H9 (cell line): ENCODE results near the gene SDK2. TPM values are rescaled to one million over a fixed set of nuclear protein-coding genes. Genes with fewer than 3 reads are reported as not detected.

Source experiments
- DNase-seq: peaks from one replicate; pipeline ENCODE4 v3.0.0-alpha.2; 2017
- H2AFZ ChIP-seq: one replicate; pipeline ENCODE4 v1.6.1; 2013; ENCODE audit warnings: mild to moderate bottlenecking, low read length, control low read depth, moderate library complexity
- H2AK5ac ChIP-seq: 2 replicates; pipeline ENCODE4 v1.6.1; 2013; ENCODE audit warnings: low read length, control low read depth, mixed read lengths; ENCODE audit not compliant: insufficient read length
- H2BK120ac ChIP-seq: one replicate; pipeline ENCODE4 v1.6.1; 2013; ENCODE audit warnings: low read depth, mild to moderate bottlenecking, low read length, control low read depth, inconsistent platforms; ENCODE audit not compliant: poor library complexity, severe bottlenecking
- H2BK12ac ChIP-seq: 2 replicates; pipeline ENCODE4 v1.6.1; 2013; ENCODE audit warnings: low read length, control low read depth, mixed read lengths, low read depth; ENCODE audit not compliant: insufficient read length
- H2BK15ac ChIP-seq: 2 replicates; pipeline ENCODE4 v1.6.1; 2013; ENCODE audit warnings: low read depth, low read length, control low read depth
- H2BK20ac ChIP-seq: one replicate; pipeline ENCODE4 v1.6.1; 2013; ENCODE audit warnings: low read depth, mild to moderate bottlenecking, low read length, control low read depth, inconsistent platforms; ENCODE audit not compliant: poor library complexity, severe bottlenecking
- H2BK5ac ChIP-seq: 2 replicates; pipeline ENCODE4 v1.6.1; 2013; ENCODE audit warnings: low read length, control low read depth, mixed read lengths; ENCODE audit not compliant: insufficient read length
- H3K14ac ChIP-seq: 2 replicates; pipeline ENCODE4 v1.6.1; 2013; ENCODE audit warnings: low read length, control low read depth; ENCODE audit not compliant: insufficient read depth
- H3K18ac ChIP-seq: 2 replicates; pipeline ENCODE4 v1.6.1; 2013; ENCODE audit warnings: low read depth, mild to moderate bottlenecking, mixed read lengths, low read length, control low read depth; ENCODE audit not compliant: insufficient read length
- H3K23ac ChIP-seq: 2 replicates; pipeline ENCODE4 v1.6.1; 2013; ENCODE audit warnings: low read length, control low read depth, mixed read lengths, low read depth; ENCODE audit not compliant: insufficient read length
- H3K23me2 ChIP-seq: 2 replicates; pipeline ENCODE4 v1.6.1; 2013; ENCODE audit warnings: low read depth, mild to moderate bottlenecking, mixed read lengths, low read length, control low read depth; ENCODE audit not compliant: insufficient read length, poor library complexity, severe bottlenecking
- H3K27ac ChIP-seq: 2 replicates; pipeline ENCODE4 v1.5.1; 2013; ENCODE audit warnings: low read length, control low read depth, mixed read lengths, low read depth; ENCODE audit not compliant: insufficient read length
- H3K27me3 ChIP-seq: 2 replicates; pipeline ENCODE4 v1.6.1; 2013; ENCODE audit warnings: low read length, control low read depth, inconsistent platforms; ENCODE audit not compliant: insufficient read depth
- H3K4ac ChIP-seq: 2 replicates; pipeline ENCODE4 v1.6.1; 2013; ENCODE audit warnings: low read depth, mild to moderate bottlenecking, control low read depth, inconsistent platforms, low read length, moderate library complexity
- H3K4me1 ChIP-seq: 2 replicates; pipeline ENCODE4 v1.6.1; 2013; ENCODE audit warnings: low read length, control low read depth, inconsistent platforms; ENCODE audit not compliant: insufficient read depth
- H3K4me2 ChIP-seq: 2 replicates; pipeline ENCODE4 v1.6.1; 2013; ENCODE audit warnings: low read length, control low read depth, mixed read lengths; ENCODE audit not compliant: insufficient read length, insufficient read depth
- H3K56ac ChIP-seq: 2 replicates; pipeline ENCODE4 v1.6.1; 2013; ENCODE audit warnings: low read depth, mild to moderate bottlenecking, mixed read lengths, low read length, control low read depth; ENCODE audit not compliant: insufficient read length
- H3K79me1 ChIP-seq: 2 replicates; pipeline ENCODE4 v1.6.1; 2013; ENCODE audit warnings: low read depth, mild to moderate bottlenecking, moderate library complexity, low read length, control low read depth, inconsistent platforms; ENCODE audit not compliant: insufficient read depth, poor library complexity, severe bottlenecking
- H3K79me2 ChIP-seq: 2 replicates; pipeline ENCODE4 v1.6.1; 2013; ENCODE audit warnings: low read length, control low read depth, inconsistent platforms; ENCODE audit not compliant: insufficient read depth
- H3K9ac ChIP-seq: 2 replicates; pipeline ENCODE4 v1.6.1; 2013; ENCODE audit warnings: low read length, control low read depth, mixed read lengths; ENCODE audit not compliant: insufficient read length; ENCODE audit errors: extremely low read depth
- H3K9me3 ChIP-seq: one replicate; pipeline ENCODE4 v1.6.1; 2013; ENCODE audit warnings: low read depth, low read length, inconsistent platforms; ENCODE audit not compliant: control insufficient read depth
- H3T11ph ChIP-seq: one replicate; pipeline ENCODE4 v1.6.1; 2013; ENCODE audit warnings: mild to moderate bottlenecking, low read length, control low read depth, inconsistent platforms
- H4K20me1 ChIP-seq: one replicate; pipeline ENCODE4 v1.6.1; 2013; ENCODE audit not compliant: control insufficient read depth, insufficient read length, insufficient read depth
- H4K5ac ChIP-seq: 2 replicates; pipeline ENCODE4 v1.6.1; 2013; ENCODE audit warnings: low read depth, mild to moderate bottlenecking, mixed read lengths, low read length, control low read depth; ENCODE audit not compliant: insufficient read length
- H4K8ac ChIP-seq: replicated peaks from 2 replicates; pipeline ENCODE4 v1.6.1; 2013; ENCODE audit warnings: low read length, control low read depth, mixed read lengths, low read depth; ENCODE audit not compliant: insufficient read length
- H4K91ac ChIP-seq: 2 replicates; pipeline ENCODE4 v1.6.1; 2013; ENCODE audit warnings: low read depth, mild to moderate bottlenecking, moderate library complexity, mixed read lengths, low read length, control low read depth; ENCODE audit not compliant: insufficient read length
- H3K27ac Mint-ChIP-seq, 3 experiments: 2 replicates in 2 of 3; 3 replicates in 1 of 3; pipeline ENCODE4 v1.8.0; 2020 to 2021; ENCODE audit warnings: mixed read lengths in 3 of 3, mild to moderate bottlenecking in 1 of 3, moderate library complexity in 1 of 3
- H3K27me3 Mint-ChIP-seq: 2 replicates; pipeline ENCODE4 v1.8.0; 2021; ENCODE audit warnings: low read depth, mild to moderate bottlenecking, moderate library complexity, mixed read lengths
- H3K36me3 Mint-ChIP-seq, 3 experiments: 2 replicates in 2 of 3; 3 replicates in 1 of 3; pipeline ENCODE4 v1.8.0; 2020 to 2021; ENCODE audit warnings: low read depth in 3 of 3, mixed read lengths in 3 of 3; ENCODE audit not compliant: insufficient read depth in 1 of 3
- H3K4me1 Mint-ChIP-seq, 2 experiments: 2 replicates each; pipeline ENCODE4 v1.8.0; 2020; ENCODE audit warnings: mixed read lengths in 2 of 2
- H3K4me3 Mint-ChIP-seq, 2 experiments: 2 replicates in 1 of 2; 3 replicates in 1 of 2; pipeline ENCODE4 v1.8.0; 2020 to 2021; ENCODE audit warnings: mild to moderate bottlenecking in 2 of 2, mixed read lengths in 2 of 2, moderate library complexity in 1 of 2
- H3K9me3 Mint-ChIP-seq, 2 experiments: 2 replicates in 1 of 2; 3 replicates in 1 of 2; pipeline ENCODE4 v1.8.0; 2020; ENCODE audit warnings: mild to moderate bottlenecking in 2 of 2, mixed read lengths in 2 of 2, moderate library complexity in 1 of 2
- CTCF ChIP-seq: fragments of 200-600 bp; sonication (generic); conservative IDR thresholded peaks from 3 replicates; pipeline ENCODE4 v1.8.0; 2021; ENCODE audit warnings: antibody characterized with exemption, mild to moderate bottlenecking
- WGBS: extraction: QIAGEN DNeasy Blood & Tissue Kit; methylation state at CpG from one replicate; pipeline ENCODE4 v1.1.7; 2013; ENCODE audit warnings: missing lambda C conversion rate, low lambda C conversion rate, mixed read lengths; ENCODE audit not compliant: insufficient read length; ENCODE audit errors: extremely low coverage; 5-methylcytosine and 5-hydroxymethylcytosine counted together
- total RNA-seq: library from RNA; stranded (reverse); gene quantifications from 2 replicates; pipeline ENCODE4 v1.2.1, GENCODE V29; 2021

Gene SDK2
- total RNA-seq, 1 experiment from 2014 or later: 9.1 TPM

- DNase-seq: peak; percentile 39
- Histone ChIP-seq H2AK5ac (no peak overlapping the region), H4K91ac (no peak overlapping the region), H3K4me2 (no peak overlapping the region), H3K9me3 (no peaks in the 10 kb centered on the region), H3K14ac (no peak overlapping the region), H4K5ac (no peak overlapping the region), H3K4me1 (no peaks in the 10 kb centered on the region), H2BK5ac (no peak overlapping the region), H3K56ac (no peak overlapping the region), H3K27ac (no peak overlapping the region), H3K4ac (no peak overlapping the region), H3K27me3 (no peaks in the 10 kb centered on the region), H3K79me1 (no peaks in the 10 kb centered on the region), H2AFZ (no peak overlapping the region), H3T11ph (no peak overlapping the region), H4K20me1 (no peaks in the 10 kb centered on the region), H3K79me2 (no peaks in the 10 kb centered on the region), H3K18ac (no peak overlapping the region), H2BK120ac (no peak overlapping the region), H4K8ac (no peak overlapping the region), H2BK20ac (no peak overlapping the region), H3K23ac (no peak overlapping the region), H2BK15ac (no peak overlapping the region), H2BK12ac (no peak overlapping the region), H3K23me2 (no peaks in the 10 kb centered on the region), H3K9ac (no peak overlapping the region)
- WGBS: no CpG with 5 or more reads among the region's 21 CpGs
- H3K9me3 Mint-ChIP-seq: no peaks in the 10 kb centered on the region
- no peak overlapping the region; a peak in 2 of 7 replicates for H3K27ac Mint-ChIP-seq
- TF ChIP-seq CTCF: no peak
- H3K4me3 Mint-ChIP-seq: no peak overlapping the region
- no peaks in the 10 kb centered on the region; the same call in none of the 2 replicates for H3K27me3 Mint-ChIP-seq
- H3K4me1 Mint-ChIP-seq: peaks cover 7 to 15% of the 10 kb centered on the region in 2 experiments
- peaks cover 0 to 20% (median 0%) of the 10 kb centered on the region in 3 experiments; a peak in 2 of 7 replicates for H3K36me3 Mint-ChIP-seq
These were observed 289.6 kb downstream of the SDK2 start for GRCh38 chr17:73354423-73355284.
